ENCODE measurements around the gene C1S.
"Not testable (repeated sequence)": the region's sequence is repeated elsewhere in the genome, so short reads cannot be mapped to it uniquely, and the experiment has no call there.

Gene C1S

GRCh38 chr12:7060353-7060954, at the start of gene C1S:
Gene C1S, plus strand, starts transcription at chr12:7060718. Its CDS starts 1,195 bp downstream, at chr12:7061913.
- Mint-ChIP-seq H3K4me3 (no peak within 1 kb of the TSS), H3K27me3 (peaks cover 18% of the 10 kb centered on the region), H3K27ac (no peak within 1 kb of the TSS), H3K36me3 (no peaks in the 10 kb centered on the region), H3K4me1 (no peaks in the 10 kb centered on the region), H3K9me3 (no peaks in the 10 kb centered on the region)
- DNase-seq (ENCODE audit: low spot score in 2 of 2), result no peak
- ATAC-seq (ENCODE audit: low read depth), result no peak

- not testable (repeated sequence) for H3K27ac Mint-ChIP-seq; H3K4me3 Mint-ChIP-seq; H3K27me3 Mint-ChIP-seq; H3K9me3 Mint-ChIP-seq; H3K36me3 Mint-ChIP-seq; ATAC-seq (ENCODE audit: low read depth); DNase-seq (ENCODE audit: low spot score in 2 of 2)
- H3K4me1 Mint-ChIP-seq, result peaks cover 16% of the 10 kb centered on the region
These were observed 49.1 kb upstream of the C1S start for GRCh38 chr12:7011398-7011797.

GRCh38 chr12:7012024-7012607, 48.4 kb upstream of the C1S start:
- peaks cover 22% of the 10 kb centered on the region for H3K4me1 Mint-ChIP-seq
- no peaks in the 10 kb centered on the region for H3K27me3 Mint-ChIP-seq
- peaks cover 9% of the 10 kb centered on the region for H3K36me3 Mint-ChIP-seq
- no peak overlapping the region for H3K27ac Mint-ChIP-seq
- H3K4me3 Mint-ChIP-seq, result no peak overlapping the region
- no peaks in the 10 kb centered on the region for H3K9me3 Mint-ChIP-seq
- DNase-seq (ENCODE audit: low spot score in 2 of 2) (no peak), ATAC-seq (ENCODE audit: low read depth) (no peak)

GRCh38 chr12:7013101-7013500, 47.4 kb upstream of the C1S start:
- DNase-seq (ENCODE audit: low spot score in 2 of 2) (no peak), ATAC-seq (ENCODE audit: low read depth) (no peak)
- no peak overlapping the region for H3K27ac Mint-ChIP-seq
- H3K4me3 Mint-ChIP-seq, result no peak overlapping the region
- H3K9me3 Mint-ChIP-seq, result no peaks in the 10 kb centered on the region
- H3K36me3 Mint-ChIP-seq, result peaks cover 9% of the 10 kb centered on the region
- no peaks in the 10 kb centered on the region for H3K27me3 Mint-ChIP-seq
- H3K4me1 Mint-ChIP-seq, result peaks cover 28% of the 10 kb centered on the region

GRCh38 chr12:7015555-7016370, 44.8 kb upstream of the C1S start:
- Mint-ChIP-seq H3K36me3 (peaks cover 5% of the 10 kb centered on the region), H3K27ac (peak overlapping the region; percentile 1), H3K27me3 (no peaks in the 10 kb centered on the region), H3K4me3 (no peak overlapping the region), H3K9me3 (no peaks in the 10 kb centered on the region), H3K4me1 (peaks cover 25% of the 10 kb centered on the region)
- ATAC-seq (ENCODE audit: low read depth) (no peak), DNase-seq (ENCODE audit: low spot score in 2 of 2) (no peak)

GRCh38 chr12:7016958-7017571, 43.5 kb upstream of the C1S start:
- no peak for DNase-seq (ENCODE audit: low spot score in 2 of 2)
- Mint-ChIP-seq H3K4me1 (peaks cover 25% of the 10 kb centered on the region), H3K36me3 (peaks cover 5% of the 10 kb centered on the region), H3K27me3 (no peaks in the 10 kb centered on the region), H3K9me3 (no peaks in the 10 kb centered on the region), H3K27ac (peak overlapping the region; percentile 96), H3K4me3 (peak overlapping the region; percentile 88)
- no peak for ATAC-seq (ENCODE audit: low read depth)

GRCh38 chr12:7017870-7018349, 42.6 kb upstream of the C1S start:
- H3K4me1 Mint-ChIP-seq, result peaks cover 23% of the 10 kb centered on the region
- H3K36me3 Mint-ChIP-seq, result peaks cover 5% of the 10 kb centered on the region
- ATAC-seq (ENCODE audit: low read depth) (peak; percentile 1), DNase-seq (ENCODE audit: low spot score in 2 of 2) (no peak)
- no peaks in the 10 kb centered on the region for H3K9me3 Mint-ChIP-seq
- H3K27me3 Mint-ChIP-seq, result no peaks in the 10 kb centered on the region
- H3K27ac Mint-ChIP-seq, result peak overlapping the region; percentile 96
- H3K4me3 Mint-ChIP-seq, result peak overlapping the region; percentile 88

- peak within 1 kb of the TSS; percentile 88 for H3K4me3 Mint-ChIP-seq
These were observed 42.0 kb upstream of the C1S start, which contains the start of gene LPCAT3 for GRCh38 chr12:7018350-7019042. Gene LPCAT3, minus strand, starts transcription at chr12:7018476. Its CDS starts 52 bp downstream, at chr12:7018424.

GRCh38 chr12:7019043-7019569, 41.4 kb upstream of the C1S start:
- Mint-ChIP-seq H3K4me1 (peaks cover 15% of the 10 kb centered on the region), H3K27ac (peak overlapping the region; percentile 96), H3K36me3 (no peaks in the 10 kb centered on the region), H3K4me3 (peak overlapping the region; percentile 88), H3K27me3 (no peaks in the 10 kb centered on the region), H3K9me3 (no peaks in the 10 kb centered on the region)
- DNase-seq (ENCODE audit: low spot score in 2 of 2) (no peak), ATAC-seq (ENCODE audit: low read depth) (no peak)

More at GRCh38 chr12:7018350-7019042, 42.0 kb upstream of the C1S start, which contains the start of gene LPCAT3:
- Mint-ChIP-seq H3K36me3 (peaks cover 3% of the 10 kb centered on the region), H3K27me3 (no peaks in the 10 kb centered on the region), H3K4me1 (peaks cover 20% of the 10 kb centered on the region), H3K27ac (peak within 1 kb of the TSS; percentile 96), H3K9me3 (no peaks in the 10 kb centered on the region)
- peak; percentile 96 to 97 for DNase-seq (ENCODE audit: low spot score in 2 of 2)
- ATAC-seq (ENCODE audit: low read depth), result peak; percentile 93

- no peak for ATAC-seq (ENCODE audit: low read depth)
- H3K27ac Mint-ChIP-seq, result no peak overlapping the region
These were observed 38.6 kb upstream of the C1S start for GRCh38 chr12:7021956-7022355.

GRCh38 chr12:7023114-7023513, 37.4 kb upstream of the C1S start:
- Mint-ChIP-seq H3K36me3 (no peaks in the 10 kb centered on the region), H3K27me3 (no peaks in the 10 kb centered on the region), H3K4me1 (no peaks in the 10 kb centered on the region), H3K4me3 (no peak overlapping the region), H3K9me3 (no peaks in the 10 kb centered on the region), H3K27ac (no peak overlapping the region)
- no peak for ATAC-seq (ENCODE audit: low read depth)
- no peak for DNase-seq (ENCODE audit: low spot score in 2 of 2)

More at GRCh38 chr12:7021956-7022355, 38.6 kb upstream of the C1S start:
- Mint-ChIP-seq H3K9me3 (no peaks in the 10 kb centered on the region), H3K36me3 (no peaks in the 10 kb centered on the region), H3K27me3 (no peaks in the 10 kb centered on the region), H3K4me1 (peaks cover 7% of the 10 kb centered on the region), H3K4me3 (no peak overlapping the region)
- no peak for DNase-seq (ENCODE audit: low spot score in 2 of 2)

- Mint-ChIP-seq H3K4me3 (no peak overlapping the region), H3K4me1 (no peaks in the 10 kb centered on the region), H3K36me3 (no peaks in the 10 kb centered on the region), H3K9me3 (no peaks in the 10 kb centered on the region), H3K27me3 (no peaks in the 10 kb centered on the region), H3K27ac (no peak overlapping the region)
- ATAC-seq (ENCODE audit: low read depth) (no peak), DNase-seq (ENCODE audit: low spot score in 2 of 2) (no peak)
These were observed 33.7 kb upstream of the C1S start for GRCh38 chr12:7026854-7027253.

GRCh38 chr12:7031306-7031705, 29.2 kb upstream of the C1S start:
- no peak for ATAC-seq (ENCODE audit: low read depth)
- no peak overlapping the region for H3K27ac Mint-ChIP-seq
- no peaks in the 10 kb centered on the region for H3K4me1 Mint-ChIP-seq
- H3K27me3 Mint-ChIP-seq, result no peaks in the 10 kb centered on the region
- no peaks in the 10 kb centered on the region for H3K36me3 Mint-ChIP-seq
- no peaks in the 10 kb centered on the region for H3K9me3 Mint-ChIP-seq
- H3K4me3 Mint-ChIP-seq, result no peak overlapping the region
- DNase-seq (ENCODE audit: low spot score in 2 of 2), result no peak
